ENCODE data around the gene GCFC2. TPM values are rescaled to one million over a fixed set of nuclear protein-coding genes. Genes with fewer than 3 reads are reported as not detected.

Gene GCFC2
- total and polyA plus RNA-seq, 4 donors: 10.4 to 28.2 (median 17.2) TPM

GRCh38 chr2:75720525-75720924 lies 9.8 kb upstream of the GCFC2 start:
- Histone ChIP-seq H3K4me1 (ENCODE audit: control insufficient read depth in 4 of 4, insufficient read depth in 4 of 4, low read length in 3 of 4) (no peaks in the 10 kb centered on the region), H3K4me3 (ENCODE audit: low read depth in 1 of 3, low read length in 3 of 3) (no peak overlapping the region), H3K36me3 (ENCODE audit: control insufficient read depth in 4 of 4, insufficient read depth in 3 of 4, low read depth in 1 of 4, low read length in 3 of 4) (no peaks in the 10 kb centered on the region), H3K27ac (ENCODE audit: low read depth in 1 of 2, low read length in 2 of 2) (no peak overlapping the region), H3K27me3 (ENCODE audit: control insufficient read depth in 4 of 4, insufficient read depth in 4 of 4, low read length in 3 of 4) (no peaks in the 10 kb centered on the region), H3K9ac (ENCODE audit: low read depth in 1 of 2, low read length in 2 of 2) (no peak overlapping the region), H3K9me3 (ENCODE audit: control insufficient read depth in 4 of 4, low read length in 3 of 4) (no peaks in the 10 kb centered on the region)
- TF ChIP-seq YY1 (IDR thresholded peaks at IDR 0.05) (no peak), CTCF (IDR thresholded peaks at IDR 0.05; ENCODE audit: low read depth, low read length, missing input control) (no peak), JUND (IDR thresholded peaks at IDR 0.05) (no peak), RAD21 (IDR thresholded peaks at IDR 0.05) (no peak), SP1 (IDR thresholded peaks at IDR 0.05) (no peak), MAX (IDR thresholded peaks at IDR 0.05) (no peak), GABPA (IDR thresholded peaks at IDR 0.05 in 1 of 2, conservative IDR thresholded peaks at IDR 0.05 in 1 of 2) (no peak), ATF3 (IDR thresholded peaks at IDR 0.05) (no peak), REST (IDR thresholded peaks at IDR 0.05) (no peak), HNF4A (conservative IDR thresholded peaks at IDR 0.05) (no peak), FOXA2 (IDR thresholded peaks at IDR 0.05) (no peak), NR2F2 (IDR thresholded peaks at IDR 0.05) (no peak), EGR1 (IDR thresholded peaks at IDR 0.05; ENCODE audit: low read depth in 2 of 2) (no peak), FOXA1 (IDR thresholded peaks at IDR 0.05) (no peak), ZBTB33 (IDR thresholded peaks at IDR 0.05) (no peak), TAF1 (conservative IDR thresholded peaks at IDR 0.05) (no peak)
- DNase-seq (ENCODE audit: low spot score): no peak
- 91% methylated on average over 1 of the region's 1 CpG for WGBS

- Histone ChIP-seq H3K4me3 (ENCODE audit: low read depth in 1 of 3, low read length in 3 of 3) (no peak overlapping the region), H3K9ac (ENCODE audit: low read depth in 1 of 2, low read length in 2 of 2) (no peak overlapping the region), H3K4me1 (ENCODE audit: control insufficient read depth in 4 of 4, insufficient read depth in 4 of 4, low read length in 3 of 4) (peaks cover 0 to under 1% (median 0%) of the 10 kb centered on the region in 4 donors), H3K9me3 (ENCODE audit: control insufficient read depth in 4 of 4, low read length in 3 of 4) (no peaks in the 10 kb centered on the region), H3K36me3 (ENCODE audit: control insufficient read depth in 4 of 4, insufficient read depth in 3 of 4, low read depth in 1 of 4, low read length in 3 of 4) (no peaks in the 10 kb centered on the region), H3K27me3 (ENCODE audit: control insufficient read depth in 4 of 4, insufficient read depth in 4 of 4, low read length in 3 of 4) (no peaks in the 10 kb centered on the region), H3K27ac (ENCODE audit: low read depth in 1 of 2, low read length in 2 of 2) (no peak overlapping the region)
- WGBS: 94% methylated on average over 1 of the region's 1 CpG
- DNase-seq (ENCODE audit: low spot score): no peak
- TF ChIP-seq JUND (IDR thresholded peaks at IDR 0.05) (no peak), HNF4A (conservative IDR thresholded peaks at IDR 0.05) (no peak), NR2F2 (IDR thresholded peaks at IDR 0.05) (no peak), EGR1 (IDR thresholded peaks at IDR 0.05; ENCODE audit: low read depth in 2 of 2) (no peak), TAF1 (conservative IDR thresholded peaks at IDR 0.05) (no peak), FOXA1 (IDR thresholded peaks at IDR 0.05) (no peak), ATF3 (IDR thresholded peaks at IDR 0.05) (no peak), REST (IDR thresholded peaks at IDR 0.05) (no peak), FOXA2 (IDR thresholded peaks at IDR 0.05) (no peak), HNF4G (IDR thresholded peaks at IDR 0.05) (no peak), CTCF (IDR thresholded peaks at IDR 0.05; ENCODE audit: low read depth, low read length, missing input control) (no peak), RAD21 (IDR thresholded peaks at IDR 0.05) (no peak), SP1 (IDR thresholded peaks at IDR 0.05) (no peak), YY1 (IDR thresholded peaks at IDR 0.05) (no peak)
These were observed 8.9 kb upstream of the GCFC2 start for GRCh38 chr2:75719616-75720015.

Measured in liver (tissue), 9 donors.